ENCODE results near the gene SPIB.

- TF ChIP-seq CTCF (conservative IDR thresholded peaks at IDR 0.05; ENCODE audit: low read length): no peak
- TF ChIP-seq EZH2phosphoT487 (IDR thresholded peaks at IDR 0.05; ENCODE audit: borderline replicate concordance): no peak
Measured at GRCh38 chr19:50480281-50481111, 61.8 kb downstream of the SPIB start.

All from Loucy (cell line).